ENCODE measurements around the gene PCP2. TPM values are rescaled to one million over a fixed set of nuclear protein-coding genes. Genes with fewer than 3 reads are reported as not detected.

The PCP2 gene
- total RNA-seq, 1 donor from 2014 or later, result not detected

DNA sequence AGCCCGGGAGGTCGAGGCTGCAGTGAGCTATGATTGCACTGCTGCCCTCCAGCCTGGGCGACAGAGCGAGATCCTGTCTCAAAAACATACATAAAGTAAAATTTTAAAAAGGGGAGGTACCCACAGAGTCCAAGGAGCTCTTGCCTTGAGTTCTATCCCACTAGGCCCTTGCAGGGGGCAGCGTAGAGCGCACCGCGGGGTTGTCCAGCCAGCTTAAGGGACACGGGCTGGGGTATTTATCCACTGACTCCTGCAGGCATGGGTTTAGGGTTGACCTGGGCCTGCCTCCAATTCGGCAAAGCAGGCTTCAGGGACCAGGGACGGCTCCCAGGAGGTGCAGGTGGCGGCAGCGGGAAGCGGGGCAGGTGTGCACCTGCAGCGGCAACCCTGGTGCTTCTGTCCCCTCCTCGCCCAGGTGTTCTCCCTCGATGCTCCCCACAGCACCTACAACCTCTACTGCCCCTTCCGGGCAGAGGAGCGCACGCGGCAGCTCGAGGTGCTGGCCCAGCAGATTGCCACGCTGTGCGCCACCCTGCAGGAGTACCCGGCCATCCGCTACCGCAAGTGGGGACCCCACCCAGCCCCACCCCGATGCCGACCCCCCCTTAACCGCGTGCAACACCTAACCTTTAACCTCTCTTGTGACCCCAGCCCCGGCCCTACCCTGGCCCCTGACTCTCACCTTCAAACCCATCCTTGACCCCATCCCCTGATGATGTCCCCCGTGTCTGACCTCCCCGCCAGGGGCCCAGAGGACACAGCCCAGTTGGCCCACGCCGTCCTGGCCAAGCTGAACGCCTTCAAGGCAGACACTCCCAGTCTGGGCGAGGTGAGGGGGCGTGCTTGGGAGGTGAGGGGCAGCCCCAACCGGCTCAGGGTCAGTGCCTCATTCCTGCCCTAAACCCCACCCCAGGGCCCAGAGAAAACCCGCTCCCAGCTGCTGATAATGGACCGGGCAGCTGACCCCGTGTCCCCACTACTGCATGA lies 8.1 kb upstream of the PCP2 start:
- no peak for DNase-seq (ENCODE audit: low spot score)
- intact Hi-C loops (cut with DNase I), result no loop called here

DNA sequence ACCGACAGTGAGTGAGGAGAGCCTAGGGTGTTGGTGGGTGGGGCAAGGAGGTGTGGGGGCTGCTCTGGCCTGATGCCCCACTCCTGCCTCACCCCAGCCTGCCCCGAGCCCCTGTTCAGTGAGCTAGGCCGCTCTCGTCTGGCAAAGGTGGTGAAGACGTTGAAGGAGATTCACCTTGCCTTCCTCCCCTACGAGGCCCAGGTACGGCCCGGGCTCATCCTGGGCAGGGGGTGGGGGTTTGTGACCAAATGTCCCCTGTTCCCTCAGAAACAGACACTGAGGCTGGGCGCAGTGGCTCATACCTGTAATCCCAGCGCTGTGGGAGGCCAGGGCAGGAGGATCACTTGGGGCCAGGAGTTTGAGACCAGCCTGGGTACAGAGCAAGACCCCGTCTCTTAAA lies 7.3 kb upstream of the PCP2 start:
- intact Hi-C loops (cut with DNase I), result no loop called here
- no peak for DNase-seq (ENCODE audit: low spot score)

DNA sequence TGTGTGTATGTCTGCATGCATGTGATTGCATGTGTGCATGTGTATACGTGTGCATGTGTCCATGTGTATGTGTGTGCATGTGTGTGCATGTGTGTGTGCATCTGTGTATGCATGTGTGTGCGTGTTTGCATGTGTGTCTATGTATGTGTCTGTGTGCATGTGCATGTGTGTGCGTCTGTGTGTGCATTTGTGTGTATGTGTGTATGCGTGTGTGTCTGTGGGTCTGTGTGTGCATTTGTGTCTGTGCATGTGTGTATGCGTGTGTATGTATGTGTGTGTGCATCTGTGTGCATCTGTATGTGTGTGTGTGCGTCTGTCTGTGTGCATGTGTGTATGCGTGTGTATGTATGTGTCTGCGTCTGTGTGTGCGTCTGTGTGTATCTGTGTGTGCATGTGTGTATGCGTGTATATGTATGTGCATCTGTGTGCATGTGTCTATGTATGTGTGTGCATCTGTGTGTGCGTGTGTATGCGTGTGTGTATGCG lies 6.4 kb upstream of the PCP2 start:
- DNase-seq (ENCODE audit: low spot score), result no peak
- intact Hi-C loops (cut with DNase I), result no loop called here

- DNase-seq (ENCODE audit: low spot score), result no peak
- intact Hi-C loops (cut with DNase I), result no loop called here
Measured at GRCh38 chr19:7638802-7639465, 5.4 kb upstream of the PCP2 start.

DNA sequence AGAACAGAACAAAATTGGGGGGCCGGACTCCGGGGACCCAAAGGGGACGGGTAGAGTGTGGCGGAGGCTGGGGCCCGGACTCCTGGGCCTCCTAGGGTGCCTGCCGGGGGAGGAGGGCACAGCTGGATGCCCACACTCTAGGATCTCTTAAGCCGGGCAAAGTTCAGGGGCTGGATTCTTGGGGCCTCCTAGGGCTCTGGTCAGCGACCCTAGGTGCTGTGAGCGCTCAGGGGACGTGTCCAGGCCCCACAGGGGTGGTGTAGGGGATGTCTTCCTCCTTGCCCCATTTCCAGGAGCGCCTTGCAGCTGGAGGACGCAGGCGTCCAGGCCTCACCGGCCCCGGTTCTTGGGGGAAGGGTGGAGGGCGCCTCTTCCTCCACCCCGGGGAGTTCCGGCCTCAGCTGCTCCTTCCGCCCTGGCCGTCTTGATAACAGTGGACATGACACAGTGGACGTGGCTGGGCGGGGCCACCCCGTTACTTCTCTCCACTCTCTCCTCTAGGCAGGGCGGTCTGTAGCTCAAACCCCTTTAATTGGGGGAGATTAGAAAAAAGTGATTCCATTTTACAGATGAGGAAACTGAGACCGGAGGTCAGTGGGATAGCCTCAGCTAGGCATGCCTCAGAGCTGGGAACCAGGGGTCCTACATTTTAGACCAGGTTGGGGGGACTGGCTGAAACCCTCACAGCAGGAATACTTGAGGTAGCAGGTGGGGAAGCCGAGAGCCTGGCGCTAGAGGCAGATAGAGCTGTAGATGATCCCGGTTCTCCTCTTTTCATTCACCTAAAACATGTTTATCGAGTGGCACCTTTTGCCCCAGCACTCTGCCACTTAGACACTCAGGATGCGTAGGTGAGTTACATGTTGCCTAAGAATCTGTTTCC lies 4.1 kb upstream of the PCP2 start:
- DNase-seq (ENCODE audit: low spot score), result peak; percentile 91
- intact Hi-C loops (cut with DNase I), result no loop called here

DNA sequence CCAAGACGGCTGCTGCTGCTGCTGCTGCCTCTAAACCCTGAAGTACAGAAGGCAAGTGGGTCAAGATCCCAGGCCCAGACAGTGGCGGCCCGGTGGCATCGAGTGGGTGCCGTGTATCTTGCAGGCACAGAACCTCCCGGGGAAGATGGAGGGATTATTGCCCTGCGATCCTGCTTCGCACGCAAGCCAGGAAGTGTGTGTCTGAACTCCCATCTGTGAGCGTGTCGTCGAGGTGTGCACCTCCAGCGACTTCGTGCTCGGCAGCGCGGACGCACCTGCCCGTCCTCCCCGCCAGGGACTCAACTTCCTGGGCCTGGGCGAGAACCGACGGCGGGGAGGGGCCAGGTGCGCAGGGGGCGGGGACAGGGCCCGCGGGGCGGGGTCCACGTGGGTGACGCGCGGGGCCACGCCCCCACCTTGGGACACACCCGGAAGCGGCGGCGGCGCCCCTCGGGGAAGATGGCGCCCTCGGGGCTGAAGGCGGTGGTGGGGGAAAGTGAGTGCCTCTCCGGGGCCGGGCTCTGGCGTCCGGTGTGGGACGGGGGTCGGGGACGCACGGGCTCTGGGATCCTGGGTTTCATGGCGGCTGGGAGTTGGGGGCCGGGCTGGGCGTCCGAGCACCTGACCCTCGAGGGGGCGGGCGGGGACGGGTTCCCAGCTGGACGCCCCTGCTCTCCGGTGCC lies 3.3 kb upstream of the PCP2 start, which contains the start of gene STXBP2:
STXBP2 (plus strand) TSS at position 420 of the 683 bp plus-strand sequence; CDS start at position 460, 40 bp downstream.
- intact Hi-C loops (cut with DNase I), result no loop called here

DNA sequence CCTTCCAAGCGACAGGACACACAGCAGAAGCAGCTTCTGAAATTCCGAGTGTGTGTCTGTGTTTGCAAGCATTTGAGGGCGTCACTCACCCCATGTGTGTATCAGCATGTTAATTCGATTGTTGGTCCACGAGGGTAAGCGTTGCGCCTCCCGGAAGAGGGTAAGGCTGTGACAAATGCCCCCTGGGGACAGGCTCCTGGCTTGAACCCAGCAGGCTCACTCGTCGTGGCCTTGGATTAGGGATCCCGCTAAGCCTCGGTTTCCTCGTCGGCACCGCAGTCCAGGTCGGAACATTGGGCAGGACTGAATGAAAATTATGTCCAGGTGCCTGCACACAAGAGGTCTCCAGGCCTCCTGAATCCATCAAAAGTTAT lies 2.8 kb upstream of the PCP2 start:
- DNase-seq (ENCODE audit: low spot score), result no peak
- intact Hi-C loops (cut with DNase I), result no loop called here

More for the DNA sequence above, 3.3 kb upstream of the PCP2 start, which contains the start of gene STXBP2:
- DNase-seq (ENCODE audit: low spot score), result peak; percentile 91

- intact Hi-C loops (cut with DNase I), result no loop called here
- DNase-seq (ENCODE audit: low spot score), result no peak
Measured at GRCh38 chr19:7635670-7636069, 2.2 kb upstream of the PCP2 start.

DNA sequence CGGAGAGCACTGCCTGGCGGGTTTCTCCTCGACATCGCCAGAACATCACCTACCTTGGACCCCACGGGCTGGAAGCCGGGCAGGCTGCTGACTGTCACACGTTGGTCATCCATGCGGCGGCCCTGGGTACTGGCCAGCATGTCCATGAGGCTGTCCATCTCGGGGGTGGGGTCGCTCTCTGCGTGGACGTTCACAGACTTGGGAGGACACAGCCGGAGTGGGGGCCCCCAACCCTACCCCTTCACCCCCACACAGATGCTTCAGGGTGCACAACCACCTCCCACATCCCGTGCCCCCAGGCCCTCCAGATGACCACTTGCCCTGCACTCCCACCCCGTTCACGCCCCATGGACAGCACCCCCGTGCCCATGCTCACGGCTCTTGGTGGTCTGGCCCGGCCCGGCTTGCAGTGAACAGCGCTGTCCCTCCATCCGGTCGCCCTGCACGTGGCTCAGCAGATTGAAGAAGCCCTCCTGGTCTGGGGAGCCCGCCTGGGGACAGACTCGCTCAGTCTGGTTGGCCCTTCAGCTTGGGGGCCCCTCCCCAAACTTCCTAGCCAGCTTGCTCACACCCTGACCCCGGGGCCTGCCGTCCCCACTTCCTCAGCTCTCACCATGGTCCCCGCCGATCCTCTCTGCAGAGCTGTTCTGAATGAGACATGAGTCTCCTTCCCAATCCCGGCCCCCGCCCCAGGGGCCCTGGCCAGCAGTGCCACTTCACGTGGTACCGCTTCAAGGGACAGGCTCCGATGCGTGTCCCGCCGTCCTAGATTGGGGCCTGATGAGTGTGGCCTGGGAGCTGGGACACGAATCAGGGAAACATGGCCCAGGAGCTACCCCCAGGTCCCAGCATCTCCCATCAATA lies 947 bp downstream of the PCP2 start:
- no peak for DNase-seq (ENCODE audit: low spot score)
- intact Hi-C loops (cut with DNase I), result no loop called here

GRCh38 chr19:7631577-7631976 lies 1.9 kb downstream of the PCP2 start:
- no peak for DNase-seq (ENCODE audit: low spot score)
- intact Hi-C loops (cut with DNase I), result no loop called here

GRCh38 chr19:7629347-7630054 lies 4.0 kb downstream of the PCP2 start, which contains the start of the genes PET100 and XAB2:
TSS of gene PET100 (plus strand) at chr19:7629793. CDS start at chr19:7629834, 41 bp downstream.
TSS of gene XAB2 (minus strand) at chr19:7629545. CDS start at chr19:7629527, 18 bp downstream.
- peak; percentile 97 for DNase-seq (ENCODE audit: low spot score)
- intact Hi-C loops (cut with DNase I), result no loop called here

DNA sequence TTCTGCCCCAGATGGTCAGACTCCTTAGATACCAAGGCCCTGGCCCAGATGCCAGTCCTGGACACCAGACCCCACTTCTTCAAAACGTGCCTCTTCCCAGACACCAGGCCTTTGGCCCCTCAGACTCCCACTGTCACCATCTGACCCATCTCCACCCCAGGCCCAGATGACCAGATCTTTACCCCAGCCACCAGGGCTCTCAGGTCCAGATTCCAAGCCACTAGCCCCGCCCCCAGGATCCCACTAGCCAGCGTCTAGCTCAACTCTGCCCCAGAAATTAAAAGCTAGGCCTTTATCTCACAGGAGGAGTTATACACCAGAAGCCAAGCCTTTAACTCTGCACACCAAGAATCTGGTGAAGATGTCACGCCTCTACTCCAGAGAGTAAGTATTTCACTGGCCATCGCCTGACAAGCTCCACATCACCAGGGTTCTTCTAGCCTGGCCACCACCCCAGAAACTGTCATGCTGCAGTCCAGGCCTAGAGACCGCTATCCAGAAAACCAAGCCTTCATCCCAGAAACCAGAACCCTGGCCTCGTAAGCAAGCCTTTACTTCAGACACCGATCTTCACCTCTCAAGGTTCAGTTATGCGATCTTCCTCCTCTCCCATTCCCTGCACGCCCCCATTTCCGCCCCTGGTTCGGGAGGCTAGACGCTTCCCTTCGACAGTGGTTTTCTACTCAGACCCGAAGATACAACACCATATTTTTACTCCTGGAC lies 4.8 kb downstream of the PCP2 start:
- intact Hi-C loops (cut with DNase I), result no loop called here
- DNase-seq (ENCODE audit: low spot score), result no peak

GRCh38 chr19:7627166-7627565 lies 6.4 kb downstream of the PCP2 start:
- intact Hi-C loops (cut with DNase I), result no loop called here
- DNase-seq (ENCODE audit: low spot score), result no peak

DNA sequence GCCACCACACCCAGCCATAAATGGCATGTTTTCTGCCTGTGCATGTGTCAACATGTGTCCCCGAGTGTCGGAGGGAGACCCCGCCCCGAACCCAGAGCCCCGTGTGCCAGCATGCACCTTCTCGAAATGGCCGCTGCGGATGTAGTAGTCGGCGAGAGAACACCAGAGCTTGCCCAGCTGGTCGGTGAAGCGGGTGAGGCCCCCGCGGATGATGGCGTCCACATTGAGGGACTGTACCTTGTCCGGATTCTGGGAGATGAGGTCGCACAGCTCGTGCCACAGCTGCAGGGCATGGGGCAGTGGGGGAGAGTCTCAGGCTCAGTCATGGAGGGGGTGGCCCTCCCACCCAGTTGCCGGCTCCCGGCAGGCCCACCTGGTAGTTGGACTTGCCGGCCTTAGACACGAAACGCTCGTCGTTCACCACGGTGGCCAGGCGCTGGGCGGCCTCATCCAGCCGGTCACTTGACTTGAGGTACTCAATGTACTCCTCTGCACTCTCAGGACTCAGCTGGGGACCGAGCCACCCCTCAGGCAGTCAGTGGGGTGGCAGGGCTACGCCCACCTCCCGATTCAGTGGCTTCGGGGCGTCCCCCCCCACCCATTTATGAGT lies 7.7 kb downstream of the PCP2 start:
- no peak for DNase-seq (ENCODE audit: low spot score)
- intact Hi-C loops (cut with DNase I), result no loop called here

DNA sequence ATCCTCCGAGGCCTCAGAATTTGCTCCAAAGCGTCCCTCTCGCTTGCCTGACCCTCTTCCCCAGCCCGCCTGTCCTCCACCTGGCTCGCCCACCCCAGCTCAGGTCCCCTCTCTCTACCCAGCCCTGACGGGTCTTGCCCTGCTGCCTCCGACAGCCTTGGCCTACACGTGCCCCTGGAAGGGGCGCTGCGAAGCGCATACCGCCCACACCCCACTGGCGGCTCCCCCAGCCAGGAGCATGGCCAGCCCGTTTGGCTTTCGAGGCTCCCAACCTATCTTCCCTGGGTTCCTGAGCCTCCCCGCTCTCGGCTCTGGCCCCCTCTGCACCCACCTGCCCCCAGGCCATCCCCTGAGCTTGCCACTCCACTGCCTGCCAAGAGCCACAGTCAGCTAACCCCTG lies 8.7 kb downstream of the PCP2 start:
- no peak for DNase-seq (ENCODE audit: low spot score)
- intact Hi-C loops (cut with DNase I), result no loop called here

Data from cardiac septum (tissue), 1 donor.